GM23338 (cell line): ENCODE measurements around the gene ABCD3. TPM values are rescaled to one million over a fixed set of nuclear protein-coding genes. Genes with fewer than 3 reads are reported as not detected.

Experiments
- ATAC-seq: fragments of 200-7000 bp; cut with Tn5 transposase; 3 replicates; pipeline ENCODE4 v1.9.1; 2020
- DNase-seq: peaks from one replicate; pipeline ENCODE4 v3.0.0-alpha.2; 2015; ENCODE audit warnings: low spot score
- H2AFZ ChIP-seq: fragments of 200-600 bp; sonication (generic); 2 replicates; pipeline ENCODE4 v1.8.0; 2016; ENCODE audit warnings: antibody characterized with exemption, mild to moderate bottlenecking, moderate library complexity
- H3F3A ChIP-seq: fragments of 200-600 bp; sonication (generic); replicated peaks from 2 replicates; pipeline ENCODE4 v1.8.0; 2017; ENCODE audit warnings: antibody characterized with exemption, mixed run types, low read depth
- H3K27ac ChIP-seq: fragments of 200-600 bp; sonication (generic); 2 replicates; pipeline ENCODE4 v1.6.1; 2016; ENCODE audit warnings: low read depth
- H3K27me3 ChIP-seq: fragments of 200-600 bp; sonication (generic); 2 replicates; pipeline ENCODE4 v1.8.0; 2016; ENCODE audit warnings: mild to moderate bottlenecking, mixed run types, moderate library complexity; ENCODE audit not compliant: insufficient read depth
- H3K36me3 ChIP-seq: fragments of 200-600 bp; sonication (generic); 2 replicates; pipeline ENCODE4 v1.8.0; 2016; ENCODE audit warnings: mild to moderate bottlenecking; ENCODE audit not compliant: insufficient read depth
- H3K4me1 ChIP-seq: fragments of 200-600 bp; sonication (generic); 2 replicates; pipeline ENCODE4 v1.8.0; 2016; ENCODE audit warnings: mild to moderate bottlenecking, moderate library complexity; ENCODE audit not compliant: insufficient read depth
- H3K4me2 ChIP-seq: fragments of 200-600 bp; sonication (generic); 2 replicates; pipeline ENCODE4 v1.7.1; 2017; ENCODE audit warnings: mixed run types
- H3K4me3 ChIP-seq: fragments of 200-600 bp; sonication (generic); 2 replicates; pipeline ENCODE4 v1.6.1; 2016; ENCODE audit warnings: mixed run types
- H3K79me2 ChIP-seq: fragments of 200-600 bp; sonication (generic); replicated peaks from 2 replicates; pipeline ENCODE4 v1.8.0; 2017; ENCODE audit warnings: mild to moderate bottlenecking; ENCODE audit not compliant: insufficient read depth
- H3K9me2 ChIP-seq: fragments of 200-600 bp; sonication (generic); 2 replicates; pipeline ENCODE4 v1.8.0; 2017; ENCODE audit not compliant: insufficient read depth
- H4K20me1 ChIP-seq: fragments of 200-600 bp; sonication (generic); replicated peaks from 2 replicates; pipeline ENCODE4 v1.8.0; 2017; ENCODE audit warnings: mild to moderate bottlenecking; ENCODE audit not compliant: insufficient read depth
- H3K27ac Mint-ChIP-seq: 2 replicates; pipeline ENCODE4 v1.8.0; 2020; ENCODE audit warnings: inconsistent platforms, mild to moderate bottlenecking, moderate library complexity, mixed read lengths
- H3K27me3 Mint-ChIP-seq: 3 replicates; pipeline ENCODE4 v1.8.0; 2022; ENCODE audit warnings: low read depth, mild to moderate bottlenecking, moderate library complexity, mixed read lengths, inconsistent platforms; ENCODE audit not compliant: insufficient read depth, poor library complexity
- H3K36me3 Mint-ChIP-seq: 3 replicates; pipeline ENCODE4 v1.8.0; 2021; ENCODE audit warnings: low read depth, mild to moderate bottlenecking, inconsistent platforms, moderate library complexity, mixed read lengths
- H3K4me1 Mint-ChIP-seq: 3 replicates; pipeline ENCODE4 v1.8.0; 2020; ENCODE audit warnings: mild to moderate bottlenecking, inconsistent platforms, mixed read lengths
- H3K4me3 Mint-ChIP-seq: 3 replicates; pipeline ENCODE4 v1.8.0; 2021; ENCODE audit warnings: moderate library complexity, mild to moderate bottlenecking, inconsistent platforms, mixed read lengths
- H3K9me3 Mint-ChIP-seq: 3 replicates; pipeline ENCODE4 v1.8.0; 2020; ENCODE audit warnings: moderate library complexity, mild to moderate bottlenecking, inconsistent platforms, mixed read lengths
- CREB1 ChIP-seq: fragments of 250-450 bp; sonication (Bioruptor Pico); IDR thresholded peaks from 2 replicates; pipeline ENCODE4 v1.5.0; 2020; ENCODE audit warnings: low read depth, mild to moderate bottlenecking, moderate library complexity
- EZH2 ChIP-seq: fragments of 200-600 bp; sonication (generic); IDR thresholded peaks from one replicate; pipeline ENCODE4 v1.8.0; 2017; ENCODE audit warnings: antibody characterized with exemption, mild to moderate bottlenecking, low read depth; ENCODE audit not compliant: unreplicated experiment
- EZH2phosphoT487 ChIP-seq: fragments of 200-600 bp; sonication (generic); IDR thresholded peaks from one replicate; pipeline ENCODE4 v1.8.1; 2018; ENCODE audit warnings: antibody characterized with exemption; ENCODE audit not compliant: unreplicated experiment
- JUNB ChIP-seq: IDR thresholded peaks from one replicate; pipeline ENCODE4 v1.6.1; 2016; ENCODE audit warnings: antibody characterized with exemption; ENCODE audit not compliant: unreplicated experiment
- NANOG ChIP-seq: IDR thresholded peaks from 2 replicates; pipeline ENCODE4 v1.6.1; 2016; ENCODE audit warnings: antibody characterized with exemption, borderline replicate concordance
- POLR2AphosphoS5 ChIP-seq: IDR thresholded peaks from 2 replicates; pipeline ENCODE4 v1.6.1; 2016; ENCODE audit warnings: antibody characterized with exemption, low read depth
- STAT1 ChIP-seq: IDR thresholded peaks from one replicate; pipeline ENCODE4 v1.6.1; 2016; ENCODE audit warnings: antibody characterized with exemption; ENCODE audit not compliant: unreplicated experiment
- ZNF114 ChIP-seq: fragments of 250-450 bp; sonication (Bioruptor Pico); IDR thresholded peaks from 2 replicates; pipeline ENCODE4 v1.5.0; 2020; ENCODE audit warnings: mild to moderate bottlenecking, moderate library complexity
- ZNF331 ChIP-seq: fragments of 250-450 bp; sonication (Bioruptor Pico); IDR thresholded peaks from 2 replicates; pipeline ENCODE4 v1.5.0; 2020; ENCODE audit warnings: low read depth, mild to moderate bottlenecking, moderate library complexity
- polyA plus RNA-seq: library from polyadenylated mRNA; unstranded; fragments of >200 nt; fragmentation: Nextera tagmentation; extraction: Ambion mirVana; gene quantifications from 2 replicates; pipeline ENCODE4 v1.2.1, GENCODE V29; 2016
- total RNA-seq: library from RNA; depleted of rRNA; stranded (reverse); fragments of >200 nt; shearing (Covaris generic); gene quantifications from 2 replicates; pipeline ENCODE4 v1.2.3, GENCODE V29; 2014
- TF ChIP-seq, protein P1 (sequence below): IDR thresholded peaks from one replicate; pipeline ENCODE4 v1.6.1; 2018; ENCODE audit warnings: antibody characterized with exemption; ENCODE audit not compliant: unreplicated experiment
- TF ChIP-seq, protein P2 (sequence below), 2 experiments: fragments of 200-600 bp in 1 of 2; sonication (generic) in 1 of 2; conservative IDR thresholded peaks; 2 replicates each; pipeline versions ENCODE4 v1.5.1 to v1.6.1; 2016 to 2017; ENCODE audit warnings: antibody characterized with exemption in 2 of 2, low read depth in 2 of 2, mild to moderate bottlenecking in 2 of 2, moderate library complexity in 1 of 2
- TF ChIP-seq, protein P3 (sequence below): IDR thresholded peaks from 2 replicates; pipeline ENCODE4 v1.6.1; 2016; ENCODE audit warnings: antibody characterized with exemption
- TF ChIP-seq, protein P4 (sequence below): fragments of 250-450 bp; sonication (Bioruptor Pico); IDR thresholded peaks from 2 replicates; pipeline ENCODE4 v1.5.0; 2020; ENCODE audit warnings: mild to moderate bottlenecking, moderate library complexity

ABCD3 gene
- total and polyA plus RNA-seq, 2 experiments from 2014 or later: 12.3 to 24.0 TPM

DNA sequence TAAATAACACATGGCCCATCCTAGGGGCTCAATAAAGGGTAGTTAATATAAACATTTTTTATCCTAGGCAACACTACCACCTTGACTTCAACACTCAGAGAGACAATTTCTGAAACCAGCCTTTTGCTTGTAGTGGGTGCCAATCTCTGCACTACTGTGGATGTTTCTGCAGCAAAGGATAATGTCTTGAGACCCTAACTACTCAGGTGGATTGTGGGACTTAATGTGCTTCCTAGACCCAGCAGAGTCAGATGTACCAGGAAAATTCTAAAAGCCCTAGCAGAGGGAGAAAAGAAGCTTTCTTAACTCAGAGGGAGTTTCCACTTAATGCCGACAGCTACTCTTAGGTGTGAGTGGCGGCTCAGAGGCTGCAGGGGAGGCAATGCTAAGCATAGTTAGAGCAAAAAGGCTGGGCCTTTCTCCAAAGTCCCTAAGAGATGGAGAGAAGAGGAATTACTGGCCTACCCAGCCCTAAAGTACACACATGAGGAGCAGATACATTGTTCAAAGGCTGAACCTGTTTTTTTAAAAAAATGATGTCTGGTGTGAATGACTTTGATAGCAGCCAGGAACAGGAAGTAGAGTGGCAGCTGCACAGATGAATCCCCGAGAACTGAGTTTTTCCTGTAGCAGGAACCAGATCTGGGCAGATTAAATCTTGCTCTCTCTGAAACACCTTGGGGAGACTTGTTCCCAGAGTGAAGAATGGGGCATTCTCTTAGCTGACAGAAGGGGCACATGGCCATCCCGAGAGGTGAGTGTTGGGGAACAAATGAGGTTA is 33.5 kb upstream of the ABCD3 start:
- peaks cover 7% of the 10 kb centered on the region; the same call in 1 of the 2 replicates for H3K36me3 ChIP-seq
- H3K27me3 Mint-ChIP-seq: peaks cover 2% of the 10 kb centered on the region
- no peak overlapping the region for H3K4me2 ChIP-seq
- TF ChIP-seq EZH2phosphoT487 (no peak), JUNB (no peak), ZNF114 (no peak), POLR2AphosphoS5 (no peak), CREB1 (CRISPR knock-in tag) (no peak), EZH2 (no peak), STAT1 (no peak), ZNF331 (no peak), NANOG (no peak)
- TF ChIP-seq, protein P1, sequence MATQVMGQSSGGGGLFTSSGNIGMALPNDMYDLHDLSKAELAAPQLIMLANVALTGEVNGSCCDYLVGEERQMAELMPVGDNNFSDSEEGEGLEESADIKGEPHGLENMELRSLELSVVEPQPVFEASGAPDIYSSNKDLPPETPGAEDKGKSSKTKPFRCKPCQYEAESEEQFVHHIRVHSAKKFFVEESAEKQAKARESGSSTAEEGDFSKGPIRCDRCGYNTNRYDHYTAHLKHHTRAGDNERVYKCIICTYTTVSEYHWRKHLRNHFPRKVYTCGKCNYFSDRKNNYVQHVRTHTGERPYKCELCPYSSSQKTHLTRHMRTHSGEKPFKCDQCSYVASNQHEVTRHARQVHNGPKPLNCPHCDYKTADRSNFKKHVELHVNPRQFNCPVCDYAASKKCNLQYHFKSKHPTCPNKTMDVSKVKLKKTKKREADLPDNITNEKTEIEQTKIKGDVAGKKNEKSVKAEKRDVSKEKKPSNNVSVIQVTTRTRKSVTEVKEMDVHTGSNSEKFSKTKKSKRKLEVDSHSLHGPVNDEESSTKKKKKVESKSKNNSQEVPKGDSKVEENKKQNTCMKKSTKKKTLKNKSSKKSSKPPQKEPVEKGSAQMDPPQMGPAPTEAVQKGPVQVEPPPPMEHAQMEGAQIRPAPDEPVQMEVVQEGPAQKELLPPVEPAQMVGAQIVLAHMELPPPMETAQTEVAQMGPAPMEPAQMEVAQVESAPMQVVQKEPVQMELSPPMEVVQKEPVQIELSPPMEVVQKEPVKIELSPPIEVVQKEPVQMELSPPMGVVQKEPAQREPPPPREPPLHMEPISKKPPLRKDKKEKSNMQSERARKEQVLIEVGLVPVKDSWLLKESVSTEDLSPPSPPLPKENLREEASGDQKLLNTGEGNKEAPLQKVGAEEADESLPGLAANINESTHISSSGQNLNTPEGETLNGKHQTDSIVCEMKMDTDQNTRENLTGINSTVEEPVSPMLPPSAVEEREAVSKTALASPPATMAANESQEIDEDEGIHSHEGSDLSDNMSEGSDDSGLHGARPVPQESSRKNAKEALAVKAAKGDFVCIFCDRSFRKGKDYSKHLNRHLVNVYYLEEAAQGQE: no peak
- TF ChIP-seq, protein P2, sequence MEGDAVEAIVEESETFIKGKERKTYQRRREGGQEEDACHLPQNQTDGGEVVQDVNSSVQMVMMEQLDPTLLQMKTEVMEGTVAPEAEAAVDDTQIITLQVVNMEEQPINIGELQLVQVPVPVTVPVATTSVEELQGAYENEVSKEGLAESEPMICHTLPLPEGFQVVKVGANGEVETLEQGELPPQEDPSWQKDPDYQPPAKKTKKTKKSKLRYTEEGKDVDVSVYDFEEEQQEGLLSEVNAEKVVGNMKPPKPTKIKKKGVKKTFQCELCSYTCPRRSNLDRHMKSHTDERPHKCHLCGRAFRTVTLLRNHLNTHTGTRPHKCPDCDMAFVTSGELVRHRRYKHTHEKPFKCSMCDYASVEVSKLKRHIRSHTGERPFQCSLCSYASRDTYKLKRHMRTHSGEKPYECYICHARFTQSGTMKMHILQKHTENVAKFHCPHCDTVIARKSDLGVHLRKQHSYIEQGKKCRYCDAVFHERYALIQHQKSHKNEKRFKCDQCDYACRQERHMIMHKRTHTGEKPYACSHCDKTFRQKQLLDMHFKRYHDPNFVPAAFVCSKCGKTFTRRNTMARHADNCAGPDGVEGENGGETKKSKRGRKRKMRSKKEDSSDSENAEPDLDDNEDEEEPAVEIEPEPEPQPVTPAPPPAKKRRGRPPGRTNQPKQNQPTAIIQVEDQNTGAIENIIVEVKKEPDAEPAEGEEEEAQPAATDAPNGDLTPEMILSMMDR (conservative IDR thresholded peaks at IDR 0.05; ENCODE audit: low read depth in 2 of 2): no peak
- TF ChIP-seq, protein P3, sequence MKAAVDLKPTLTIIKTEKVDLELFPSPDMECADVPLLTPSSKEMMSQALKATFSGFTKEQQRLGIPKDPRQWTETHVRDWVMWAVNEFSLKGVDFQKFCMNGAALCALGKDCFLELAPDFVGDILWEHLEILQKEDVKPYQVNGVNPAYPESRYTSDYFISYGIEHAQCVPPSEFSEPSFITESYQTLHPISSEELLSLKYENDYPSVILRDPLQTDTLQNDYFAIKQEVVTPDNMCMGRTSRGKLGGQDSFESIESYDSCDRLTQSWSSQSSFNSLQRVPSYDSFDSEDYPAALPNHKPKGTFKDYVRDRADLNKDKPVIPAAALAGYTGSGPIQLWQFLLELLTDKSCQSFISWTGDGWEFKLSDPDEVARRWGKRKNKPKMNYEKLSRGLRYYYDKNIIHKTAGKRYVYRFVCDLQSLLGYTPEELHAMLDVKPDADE: no peak
- TF ChIP-seq, protein P4, sequence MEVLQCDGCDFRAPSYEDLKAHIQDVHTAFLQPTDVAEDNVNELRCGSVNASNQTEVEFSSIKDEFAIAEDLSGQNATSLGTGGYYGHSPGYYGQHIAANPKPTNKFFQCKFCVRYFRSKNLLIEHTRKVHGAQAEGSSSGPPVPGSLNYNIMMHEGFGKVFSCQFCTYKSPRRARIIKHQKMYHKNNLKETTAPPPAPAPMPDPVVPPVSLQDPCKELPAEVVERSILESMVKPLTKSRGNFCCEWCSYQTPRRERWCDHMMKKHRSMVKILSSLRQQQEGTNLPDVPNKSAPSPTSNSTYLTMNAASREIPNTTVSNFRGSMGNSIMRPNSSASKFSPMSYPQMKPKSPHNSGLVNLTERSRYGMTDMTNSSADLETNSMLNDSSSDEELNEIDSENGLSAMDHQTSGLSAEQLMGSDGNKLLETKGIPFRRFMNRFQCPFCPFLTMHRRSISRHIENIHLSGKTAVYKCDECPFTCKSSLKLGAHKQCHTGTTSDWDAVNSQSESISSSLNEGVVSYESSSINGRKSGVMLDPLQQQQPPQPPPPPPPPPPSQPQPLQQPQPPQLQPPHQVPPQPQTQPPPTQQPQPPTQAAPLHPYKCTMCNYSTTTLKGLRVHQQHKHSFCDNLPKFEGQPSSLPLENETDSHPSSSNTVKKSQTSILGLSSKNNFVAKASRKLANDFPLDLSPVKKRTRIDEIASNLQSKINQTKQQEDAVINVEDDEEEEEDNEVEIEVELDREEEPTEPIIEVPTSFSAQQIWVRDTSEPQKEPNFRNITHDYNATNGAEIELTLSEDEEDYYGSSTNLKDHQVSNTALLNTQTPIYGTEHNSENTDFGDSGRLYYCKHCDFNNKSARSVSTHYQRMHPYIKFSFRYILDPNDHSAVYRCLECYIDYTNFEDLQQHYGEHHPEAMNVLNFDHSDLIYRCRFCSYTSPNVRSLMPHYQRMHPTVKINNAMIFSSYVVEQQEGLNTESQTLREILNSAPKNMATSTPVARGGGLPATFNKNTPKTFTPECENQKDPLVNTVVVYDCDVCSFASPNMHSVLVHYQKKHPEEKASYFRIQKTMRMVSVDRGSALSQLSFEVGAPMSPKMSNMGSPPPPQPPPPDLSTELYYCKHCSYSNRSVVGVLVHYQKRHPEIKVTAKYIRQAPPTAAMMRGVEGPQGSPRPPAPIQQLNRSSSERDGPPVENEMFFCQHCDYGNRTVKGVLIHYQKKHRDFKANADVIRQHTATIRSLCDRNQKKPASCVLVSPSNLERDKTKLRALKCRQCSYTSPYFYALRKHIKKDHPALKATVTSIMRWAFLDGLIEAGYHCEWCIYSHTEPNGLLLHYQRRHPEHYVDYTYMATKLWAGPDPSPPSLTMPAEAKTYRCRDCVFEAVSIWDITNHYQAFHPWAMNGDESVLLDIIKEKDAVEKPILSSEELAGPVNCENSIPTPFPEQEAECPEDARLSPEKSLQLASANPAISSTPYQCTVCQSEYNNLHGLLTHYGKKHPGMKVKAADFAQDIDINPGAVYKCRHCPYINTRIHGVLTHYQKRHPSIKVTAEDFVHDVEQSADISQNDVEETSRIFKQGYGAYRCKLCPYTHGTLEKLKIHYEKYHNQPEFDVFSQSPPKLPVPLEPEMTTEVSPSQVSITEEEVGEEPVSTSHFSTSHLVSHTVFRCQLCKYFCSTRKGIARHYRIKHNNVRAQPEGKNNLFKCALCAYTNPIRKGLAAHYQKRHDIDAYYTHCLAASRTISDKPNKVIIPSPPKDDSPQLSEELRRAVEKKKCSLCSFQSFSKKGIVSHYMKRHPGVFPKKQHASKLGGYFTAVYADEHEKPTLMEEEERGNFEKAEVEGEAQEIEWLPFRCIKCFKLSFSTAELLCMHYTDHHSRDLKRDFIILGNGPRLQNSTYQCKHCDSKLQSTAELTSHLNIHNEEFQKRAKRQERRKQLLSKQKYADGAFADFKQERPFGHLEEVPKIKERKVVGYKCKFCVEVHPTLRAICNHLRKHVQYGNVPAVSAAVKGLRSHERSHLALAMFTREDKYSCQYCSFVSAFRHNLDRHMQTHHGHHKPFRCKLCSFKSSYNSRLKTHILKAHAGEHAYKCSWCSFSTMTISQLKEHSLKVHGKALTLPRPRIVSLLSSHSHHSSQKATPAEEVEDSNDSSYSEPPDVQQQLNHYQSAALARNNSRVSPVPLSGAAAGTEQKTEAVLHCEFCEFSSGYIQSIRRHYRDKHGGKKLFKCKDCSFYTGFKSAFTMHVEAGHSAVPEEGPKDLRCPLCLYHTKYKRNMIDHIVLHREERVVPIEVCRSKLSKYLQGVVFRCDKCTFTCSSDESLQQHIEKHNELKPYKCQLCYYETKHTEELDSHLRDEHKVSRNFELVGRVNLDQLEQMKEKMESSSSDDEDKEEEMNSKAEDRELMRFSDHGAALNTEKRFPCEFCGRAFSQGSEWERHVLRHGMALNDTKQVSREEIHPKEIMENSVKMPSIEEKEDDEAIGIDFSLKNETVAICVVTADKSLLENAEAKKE: no peak
- H4K20me1 ChIP-seq: no peaks in the 10 kb centered on the region
- peaks cover 11% of the 10 kb centered on the region; the same call in 2 of the 3 replicates for H3K36me3 Mint-ChIP-seq
- no peak for DNase-seq
- peaks cover 8% of the 10 kb centered on the region for H3K4me1 Mint-ChIP-seq
- H3K79me2 ChIP-seq: no peaks in the 10 kb centered on the region
- no peaks in the 10 kb centered on the region for H3F3A ChIP-seq
- no peak overlapping the region for H3K27ac Mint-ChIP-seq
- no peak for ATAC-seq
- no peak overlapping the region for H3K27ac ChIP-seq
- H3K27me3 ChIP-seq: no peaks in the 10 kb centered on the region
- peak overlapping the region; percentile 86; the same call in 1 of the 2 replicates for H2AFZ ChIP-seq
- H3K4me1 ChIP-seq: 0 out of 2 replicates have a peak, but pooled peaks cover 8% of the 10 kb centered on the region
- H3K9me2 ChIP-seq: no peaks in the 10 kb centered on the region
- no peak overlapping the region for H3K4me3 Mint-ChIP-seq
- peaks cover 13% of the 10 kb centered on the region for H3K9me3 Mint-ChIP-seq
- no peak overlapping the region for H3K4me3 ChIP-seq
